ENCODE results near the gene LYSMD1. TPM values are rescaled to one million over a fixed set of nuclear protein-coding genes. Genes with fewer than 3 reads are reported as not detected.

The LYSMD1 gene
- polyA plus RNA-seq, 1 of the 3 experiments (the other 2 are of a cell fraction): 4.5 TPM

GRCh38 chr1:151192047-151192446, 26.3 kb upstream of the LYSMD1 start:
- WGBS (ENCODE audit: low lambda C conversion rate): 76% methylated on average over 7 of the region's 7 CpGs

More at GRCh38 chr1:151192047-151192446, 26.3 kb upstream of the LYSMD1 start:
- no peaks in the 10 kb centered on the region for H4K20me1 ChIP-seq (ENCODE audit: insufficient read depth)
- no peak for DNase-seq
- no peaks in the 10 kb centered on the region for H3K36me3 ChIP-seq (replicated peaks in 1 of 2; ENCODE audit: control insufficient read depth in 1 of 2, insufficient read depth in 2 of 2, low read length in 1 of 2)
- H2AFZ ChIP-seq (ENCODE audit: low read depth): no peak overlapping the region
- H3K4me3 ChIP-seq (ENCODE audit: low read depth in 2 of 2, low read length in 1 of 2): no peak overlapping the region
- H3K27ac ChIP-seq (ENCODE audit: low read depth in 2 of 2, low read length in 1 of 2): no peak overlapping the region
- no peaks in the 10 kb centered on the region for H3K9me3 ChIP-seq
- H3K27me3 ChIP-seq (ENCODE audit: insufficient read depth): no peaks in the 10 kb centered on the region
- no peak for TF ChIP-seq GATA2 (CRISPR knock-in tag; IDR thresholded peaks at IDR 0.05)
- no peak for TF ChIP-seq RAD21 (IDR thresholded peaks at IDR 0.05; ENCODE audit: low read length)
- TF ChIP-seq CTCF (IDR thresholded peaks at IDR 0.05): no peak
- no peak for TF ChIP-seq NRF1 (IDR thresholded peaks at IDR 0.05; ENCODE audit: low read depth, low read length)
- TF ChIP-seq ELF1 (IDR thresholded peaks at IDR 0.05): no peak
- TF ChIP-seq RFX5 (IDR thresholded peaks at IDR 0.05; ENCODE audit: low read length): no peak
- no peak for TF ChIP-seq CHD2 (IDR thresholded peaks at IDR 0.05; ENCODE audit: low read length, partially characterized antibody)
- no peak for TF ChIP-seq ZBTB33 (IDR thresholded peaks at IDR 0.05; ENCODE audit: borderline replicate concordance, low read depth)
- no peak for TF ChIP-seq TEAD4 (IDR thresholded peaks at IDR 0.05; ENCODE audit: borderline replicate concordance, insufficient read depth)
- no peak for TF ChIP-seq MEF2A (IDR thresholded peaks at IDR 0.05; ENCODE audit: borderline replicate concordance, low read depth)
- no peak for TF ChIP-seq POLR2AphosphoS5 (IDR thresholded peaks at IDR 0.05; ENCODE audit: low read depth, low read length)
- no peak for TF ChIP-seq USF1 (IDR thresholded peaks at IDR 0.05; ENCODE audit: borderline replicate concordance, low read depth)
- ChIA-PET CTCF (interaction anchor here (1.9 kb wide), 1 partner anchor 60 kb away, joined by 8 read pairs; no protein-coding TSS in a partner anchor), POLR2A (interaction anchor here (1.0 kb wide), 1 partner anchor 62 kb away, joined by 4 read pairs; the partner anchor contains the start of gene PSMD4)
- H3K9ac ChIP-seq: no peak overlapping the region
- no peaks in the 10 kb centered on the region for H3K9me2 ChIP-seq
- peaks cover 31% of the 10 kb centered on the region for H3F3A ChIP-seq (replicated peaks; ENCODE audit: insufficient read depth)
- peaks cover 27% of the 10 kb centered on the region for H3K79me2 ChIP-seq (ENCODE audit: insufficient read depth)
- H3K4me2 ChIP-seq: no peak overlapping the region
- peaks cover 0 to 9% of the 10 kb centered on the region in 2 experiments; a peak in 1 of 4 replicates for H3K4me1 ChIP-seq (ENCODE audit: control insufficient read depth in 1 of 2, insufficient read depth in 2 of 2, low read depth in 1 of 2, low read length in 1 of 2)
